Measurements from ENCODE around the gene ITGB8.

Gene ITGB8

GRCh38 chr7:20393616-20394015 lies 62.9 kb downstream of the ITGB8 start:
- no peak for DNase-seq
- Histone ChIP-seq H3K4me2 (ENCODE audit: low read length) (no peak overlapping the region), H3K79me1 (ENCODE audit: low read length) (no peaks in the 10 kb centered on the region), H4K5ac (ENCODE audit: low read length) (no peak overlapping the region), H3K4ac (ENCODE audit: low read depth, low read length) (no peak overlapping the region), H3K27ac (ENCODE audit: low read depth, low read length) (no peak overlapping the region), H3K27me3 (ENCODE audit: insufficient read depth, low read length, poor library complexity) (no peaks in the 10 kb centered on the region), H3K23ac (ENCODE audit: low read length) (no peak overlapping the region), H3K4me3 (ENCODE audit: low read length) (no peak overlapping the region), H3K18ac (ENCODE audit: low read length) (no peak overlapping the region), H3K79me2 (ENCODE audit: control insufficient read depth, insufficient read depth, low read length) (no peaks in the 10 kb centered on the region), H2AK5ac (ENCODE audit: low read length) (no peak overlapping the region), H4K8ac (ENCODE audit: low read depth, low read length) (no peak overlapping the region), H3K56ac (ENCODE audit: low read length) (no peak overlapping the region), H3K9ac (ENCODE audit: low read length) (no peak overlapping the region), H2BK120ac (ENCODE audit: low read depth, low read length) (no peak overlapping the region), H2BK15ac (replicated peaks; ENCODE audit: low read depth) (no peak overlapping the region), H2BK5ac (ENCODE audit: low read length) (no peak overlapping the region), H3K36me3 (ENCODE audit: control insufficient read depth, insufficient read depth, low read length) (no peaks in the 10 kb centered on the region), H3K4me1 (ENCODE audit: control insufficient read depth, low read depth, low read length) (no peaks in the 10 kb centered on the region)
- WGBS (ENCODE audit: extremely low coverage, insufficient coverage, low lambda C conversion rate) = no CpG with 5 or more reads among the region's 2 CpGs

- Histone ChIP-seq H2AK5ac (ENCODE audit: low read length) (no peak overlapping the region), H3K18ac (ENCODE audit: low read length) (no peak overlapping the region), H3K4ac (ENCODE audit: low read depth, low read length) (no peak overlapping the region), H3K36me3 (ENCODE audit: control insufficient read depth, insufficient read depth, low read length) (no peaks in the 10 kb centered on the region), H3K4me3 (ENCODE audit: low read length) (no peak overlapping the region), H4K5ac (ENCODE audit: low read length) (no peak overlapping the region), H3K23ac (ENCODE audit: low read length) (no peak overlapping the region), H3K4me2 (ENCODE audit: low read length) (no peak overlapping the region), H3K9ac (ENCODE audit: low read length) (no peak overlapping the region), H3K4me1 (ENCODE audit: control insufficient read depth, low read depth, low read length) (no peaks in the 10 kb centered on the region), H3K27me3 (ENCODE audit: insufficient read depth, low read length, poor library complexity) (no peaks in the 10 kb centered on the region), H3K79me2 (ENCODE audit: control insufficient read depth, insufficient read depth, low read length) (no peaks in the 10 kb centered on the region), H4K8ac (ENCODE audit: low read depth, low read length) (no peak overlapping the region), H2BK120ac (ENCODE audit: low read depth, low read length) (no peak overlapping the region), H2BK5ac (ENCODE audit: low read length) (no peak overlapping the region), H3K79me1 (ENCODE audit: low read length) (no peaks in the 10 kb centered on the region), H3K56ac (ENCODE audit: low read length) (no peak overlapping the region), H3K27ac (ENCODE audit: low read depth, low read length) (no peak overlapping the region), H2BK15ac (replicated peaks; ENCODE audit: low read depth) (no peak overlapping the region)
- WGBS (ENCODE audit: extremely low coverage, insufficient coverage, low lambda C conversion rate) = no CpG with 5 or more reads among the region's 3 CpGs
- no peak for DNase-seq
These were observed 63.6 kb downstream of the ITGB8 start for GRCh38 chr7:20394284-20394683.

- no peak overlapping the region for H3K23ac ChIP-seq (ENCODE audit: low read length)
- H3K79me2 ChIP-seq (ENCODE audit: control insufficient read depth, insufficient read depth, low read length) = no peaks in the 10 kb centered on the region
- H3K27me3 ChIP-seq (ENCODE audit: insufficient read depth, low read length, poor library complexity) = no peaks in the 10 kb centered on the region
These were observed 64.4 kb downstream of the ITGB8 start for GRCh38 chr7:20395104-20395503.

GRCh38 chr7:20395511-20395910 lies 64.8 kb downstream of the ITGB8 start:
- no peak for DNase-seq
- Histone ChIP-seq H4K8ac (ENCODE audit: low read depth, low read length) (no peak overlapping the region), H3K27ac (ENCODE audit: low read depth, low read length) (no peak overlapping the region), H2BK15ac (replicated peaks; ENCODE audit: low read depth) (no peak overlapping the region), H3K9ac (ENCODE audit: low read length) (no peak overlapping the region), H3K56ac (ENCODE audit: low read length) (no peak overlapping the region), H2BK120ac (ENCODE audit: low read depth, low read length) (no peak overlapping the region), H2AK5ac (ENCODE audit: low read length) (no peak overlapping the region), H3K36me3 (ENCODE audit: control insufficient read depth, insufficient read depth, low read length) (no peaks in the 10 kb centered on the region), H3K4me1 (ENCODE audit: control insufficient read depth, low read depth, low read length) (no peaks in the 10 kb centered on the region), H4K5ac (ENCODE audit: low read length) (no peak overlapping the region), H3K79me2 (ENCODE audit: control insufficient read depth, insufficient read depth, low read length) (no peaks in the 10 kb centered on the region), H3K79me1 (ENCODE audit: low read length) (no peaks in the 10 kb centered on the region), H3K4me3 (ENCODE audit: low read length) (no peak overlapping the region), H2BK5ac (ENCODE audit: low read length) (no peak overlapping the region), H3K4ac (ENCODE audit: low read depth, low read length) (no peak overlapping the region), H3K18ac (ENCODE audit: low read length) (no peak overlapping the region), H3K23ac (ENCODE audit: low read length) (no peak overlapping the region), H3K27me3 (ENCODE audit: insufficient read depth, low read length, poor library complexity) (no peaks in the 10 kb centered on the region), H3K4me2 (ENCODE audit: low read length) (no peak overlapping the region)
- WGBS (ENCODE audit: extremely low coverage, insufficient coverage, low lambda C conversion rate) = no CpG with 5 or more reads among the region's 2 CpGs

More at GRCh38 chr7:20395104-20395503, 64.4 kb downstream of the ITGB8 start:
- no peak for DNase-seq
- no peaks in the 10 kb centered on the region for H3K4me1 ChIP-seq (ENCODE audit: control insufficient read depth, low read depth, low read length)
- no peak overlapping the region for H3K4me2 ChIP-seq (ENCODE audit: low read length)
- H3K18ac ChIP-seq (ENCODE audit: low read length) = no peak overlapping the region
- no peak overlapping the region for H4K8ac ChIP-seq (ENCODE audit: low read depth, low read length)
- no peak overlapping the region for H2BK15ac ChIP-seq (replicated peaks; ENCODE audit: low read depth)
- H3K9ac ChIP-seq (ENCODE audit: low read length) = no peak overlapping the region
- H2BK120ac ChIP-seq (ENCODE audit: low read depth, low read length) = no peak overlapping the region
- H2BK5ac ChIP-seq (ENCODE audit: low read length) = no peak overlapping the region
- H3K4ac ChIP-seq (ENCODE audit: low read depth, low read length) = no peak overlapping the region
- H2AK5ac ChIP-seq (ENCODE audit: low read length) = no peak overlapping the region
- H3K27ac ChIP-seq (ENCODE audit: low read depth, low read length) = no peak overlapping the region
- H3K79me1 ChIP-seq (ENCODE audit: low read length) = no peaks in the 10 kb centered on the region
- no peak overlapping the region for H4K5ac ChIP-seq (ENCODE audit: low read length)
- no peak overlapping the region for H3K4me3 ChIP-seq (ENCODE audit: low read length)
- no peaks in the 10 kb centered on the region for H3K36me3 ChIP-seq (ENCODE audit: control insufficient read depth, insufficient read depth, low read length)
- no CpG with 5 or more reads among the region's 4 CpGs for WGBS (ENCODE audit: extremely low coverage, insufficient coverage, low lambda C conversion rate)
- no peak overlapping the region for H3K56ac ChIP-seq (ENCODE audit: low read length)

- no peak overlapping the region for H4K5ac ChIP-seq (ENCODE audit: low read length)
- no peak overlapping the region for H2BK5ac ChIP-seq (ENCODE audit: low read length)
- no peaks in the 10 kb centered on the region for H3K27me3 ChIP-seq (ENCODE audit: insufficient read depth, low read length, poor library complexity)
- H3K4me3 ChIP-seq (ENCODE audit: low read length) = no peak overlapping the region
- H3K4me2 ChIP-seq (ENCODE audit: low read length) = no peak overlapping the region
- no peaks in the 10 kb centered on the region for H3K79me2 ChIP-seq (ENCODE audit: control insufficient read depth, insufficient read depth, low read length)
- no peak overlapping the region for H2BK120ac ChIP-seq (ENCODE audit: low read depth, low read length)
- no peak overlapping the region for H3K23ac ChIP-seq (ENCODE audit: low read length)
- H3K27ac ChIP-seq (ENCODE audit: low read depth, low read length) = no peak overlapping the region
- H3K4me1 ChIP-seq (ENCODE audit: control insufficient read depth, low read depth, low read length) = no peaks in the 10 kb centered on the region
- H3K4ac ChIP-seq (ENCODE audit: low read depth, low read length) = no peak overlapping the region
- H2AK5ac ChIP-seq (ENCODE audit: low read length) = no peak overlapping the region
- H2BK15ac ChIP-seq (replicated peaks; ENCODE audit: low read depth) = no peak overlapping the region
- no peak for DNase-seq
- H3K9ac ChIP-seq (ENCODE audit: low read length) = no peak overlapping the region
- H3K79me1 ChIP-seq (ENCODE audit: low read length) = no peaks in the 10 kb centered on the region
- H3K56ac ChIP-seq (ENCODE audit: low read length) = no peak overlapping the region
- no CpG with 5 or more reads among the region's 2 CpGs for WGBS (ENCODE audit: extremely low coverage, insufficient coverage, low lambda C conversion rate)
- no peak overlapping the region for H3K18ac ChIP-seq (ENCODE audit: low read length)
- H4K8ac ChIP-seq (ENCODE audit: low read depth, low read length) = no peak overlapping the region
- no peaks in the 10 kb centered on the region for H3K36me3 ChIP-seq (ENCODE audit: control insufficient read depth, insufficient read depth, low read length)
These were observed 68.8 kb downstream of the ITGB8 start for GRCh38 chr7:20399521-20399920.

- no peak overlapping the region for H3K27ac ChIP-seq (ENCODE audit: low read depth, low read length)
- no peaks in the 10 kb centered on the region for H3K27me3 ChIP-seq (ENCODE audit: insufficient read depth, low read length, poor library complexity)
- H3K18ac ChIP-seq (ENCODE audit: low read length) = no peak overlapping the region
- no peak overlapping the region for H4K8ac ChIP-seq (ENCODE audit: low read depth, low read length)
- H3K4ac ChIP-seq (ENCODE audit: low read depth, low read length) = no peak overlapping the region
- H3K56ac ChIP-seq (ENCODE audit: low read length) = no peak overlapping the region
- no peak overlapping the region for H3K4me3 ChIP-seq (ENCODE audit: low read length)
- DNase-seq = no peak
- no peaks in the 10 kb centered on the region for H3K36me3 ChIP-seq (ENCODE audit: control insufficient read depth, insufficient read depth, low read length)
- H3K79me1 ChIP-seq (ENCODE audit: low read length) = no peaks in the 10 kb centered on the region
- H2BK120ac ChIP-seq (ENCODE audit: low read depth, low read length) = no peak overlapping the region
- no peak overlapping the region for H2BK5ac ChIP-seq (ENCODE audit: low read length)
- no CpG with 5 or more reads among the region's 3 CpGs for WGBS (ENCODE audit: extremely low coverage, insufficient coverage, low lambda C conversion rate)
- no peak overlapping the region for H3K4me2 ChIP-seq (ENCODE audit: low read length)
- no peak overlapping the region for H2BK15ac ChIP-seq (replicated peaks; ENCODE audit: low read depth)
- H3K4me1 ChIP-seq (ENCODE audit: control insufficient read depth, low read depth, low read length) = no peaks in the 10 kb centered on the region
- H3K9ac ChIP-seq (ENCODE audit: low read length) = no peak overlapping the region
- H2AK5ac ChIP-seq (ENCODE audit: low read length) = no peak overlapping the region
- no peak overlapping the region for H4K5ac ChIP-seq (ENCODE audit: low read length)
- no peak overlapping the region for H3K23ac ChIP-seq (ENCODE audit: low read length)
- no peaks in the 10 kb centered on the region for H3K79me2 ChIP-seq (ENCODE audit: control insufficient read depth, insufficient read depth, low read length)
These were observed 71.4 kb downstream of the ITGB8 start for GRCh38 chr7:20401861-20402746.
